Activated naive CD8-positive, alpha-beta T cell (primary cell): ENCODE data around the gene S100A2.

Experiments used
- H3K27ac Mint-ChIP-seq: one replicate; pipeline ENCODE4 v1.8.0; 2021; ENCODE audit warnings: mixed read lengths
- H3K27me3 Mint-ChIP-seq: one replicate; pipeline ENCODE4 v1.8.0; 2021; ENCODE audit warnings: mixed read lengths
- H3K36me3 Mint-ChIP-seq: one replicate; pipeline ENCODE4 v1.8.0; 2021; ENCODE audit warnings: mixed read lengths
- H3K4me1 Mint-ChIP-seq: one replicate; pipeline ENCODE4 v1.8.0; 2021; ENCODE audit warnings: low read depth, mixed read lengths
- H3K4me3 Mint-ChIP-seq: one replicate; pipeline ENCODE4 v1.8.0; 2021; ENCODE audit warnings: mild to moderate bottlenecking, mixed read lengths
- H3K9me3 Mint-ChIP-seq: one replicate; pipeline ENCODE4 v1.8.0; 2021; ENCODE audit warnings: low read depth, mixed read lengths

Gene S100A2

GRCh38 chr1:153561466-153561985, 4.1 kb downstream of the S100A2 start:
- no peak overlapping the region for H3K4me3 Mint-ChIP-seq
- H3K27me3 Mint-ChIP-seq = no peaks in the 10 kb centered on the region
- H3K36me3 Mint-ChIP-seq = no peaks in the 10 kb centered on the region
- H3K27ac Mint-ChIP-seq = no peak overlapping the region
- peaks cover 10% of the 10 kb centered on the region for H3K4me1 Mint-ChIP-seq
- no peaks in the 10 kb centered on the region for H3K9me3 Mint-ChIP-seq

GRCh38 chr1:153560771-153561465, 4.7 kb downstream of the S100A2 start:
- Mint-ChIP-seq H3K27me3 (no peaks in the 10 kb centered on the region), H3K4me1 (peaks cover 5% of the 10 kb centered on the region), H3K36me3 (no peaks in the 10 kb centered on the region), H3K9me3 (no peaks in the 10 kb centered on the region), H3K4me3 (no peak overlapping the region), H3K27ac (no peak overlapping the region)

DNA sequence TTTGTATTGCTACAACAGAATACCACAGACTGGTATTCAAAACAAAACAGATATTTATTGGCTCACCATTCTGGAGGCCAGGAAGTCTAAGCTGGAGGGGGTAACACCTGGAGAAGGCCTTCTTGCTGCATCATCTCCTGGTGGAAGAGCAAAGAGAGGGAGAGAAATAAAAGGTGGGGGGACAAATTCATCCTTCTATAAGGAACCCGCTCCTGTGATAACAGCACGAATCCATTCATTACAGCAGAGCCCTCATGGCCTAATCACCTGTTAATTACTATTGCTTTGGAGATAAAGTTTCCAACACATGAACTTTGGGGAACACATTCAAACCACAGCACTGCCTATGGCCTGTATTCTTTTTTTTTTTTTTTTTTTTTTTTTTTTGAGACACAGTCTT, 5.4 kb downstream of the S100A2 start:
- H3K4me1 Mint-ChIP-seq = peaks cover under 1% of the 10 kb centered on the region
- no peaks in the 10 kb centered on the region for H3K36me3 Mint-ChIP-seq
- no peaks in the 10 kb centered on the region for H3K27me3 Mint-ChIP-seq
- H3K4me3 Mint-ChIP-seq = no peak overlapping the region
- H3K27ac Mint-ChIP-seq = no peak overlapping the region
- H3K9me3 Mint-ChIP-seq = no peaks in the 10 kb centered on the region

GRCh38 chr1:153557877-153558276, 7.8 kb downstream of the S100A2 start:
- Mint-ChIP-seq H3K27ac (no peak overlapping the region), H3K36me3 (no peaks in the 10 kb centered on the region), H3K4me3 (no peak overlapping the region), H3K27me3 (no peaks in the 10 kb centered on the region), H3K4me1 (no peaks in the 10 kb centered on the region), H3K9me3 (no peaks in the 10 kb centered on the region)

GRCh38 chr1:153556348-153556747, 9.3 kb downstream of the S100A2 start:
- H3K4me3 Mint-ChIP-seq = no peak overlapping the region
- no peak overlapping the region for H3K27ac Mint-ChIP-seq
- no peaks in the 10 kb centered on the region for H3K36me3 Mint-ChIP-seq
- no peaks in the 10 kb centered on the region for H3K4me1 Mint-ChIP-seq
- no peaks in the 10 kb centered on the region for H3K9me3 Mint-ChIP-seq
- no peaks in the 10 kb centered on the region for H3K27me3 Mint-ChIP-seq

DNA sequence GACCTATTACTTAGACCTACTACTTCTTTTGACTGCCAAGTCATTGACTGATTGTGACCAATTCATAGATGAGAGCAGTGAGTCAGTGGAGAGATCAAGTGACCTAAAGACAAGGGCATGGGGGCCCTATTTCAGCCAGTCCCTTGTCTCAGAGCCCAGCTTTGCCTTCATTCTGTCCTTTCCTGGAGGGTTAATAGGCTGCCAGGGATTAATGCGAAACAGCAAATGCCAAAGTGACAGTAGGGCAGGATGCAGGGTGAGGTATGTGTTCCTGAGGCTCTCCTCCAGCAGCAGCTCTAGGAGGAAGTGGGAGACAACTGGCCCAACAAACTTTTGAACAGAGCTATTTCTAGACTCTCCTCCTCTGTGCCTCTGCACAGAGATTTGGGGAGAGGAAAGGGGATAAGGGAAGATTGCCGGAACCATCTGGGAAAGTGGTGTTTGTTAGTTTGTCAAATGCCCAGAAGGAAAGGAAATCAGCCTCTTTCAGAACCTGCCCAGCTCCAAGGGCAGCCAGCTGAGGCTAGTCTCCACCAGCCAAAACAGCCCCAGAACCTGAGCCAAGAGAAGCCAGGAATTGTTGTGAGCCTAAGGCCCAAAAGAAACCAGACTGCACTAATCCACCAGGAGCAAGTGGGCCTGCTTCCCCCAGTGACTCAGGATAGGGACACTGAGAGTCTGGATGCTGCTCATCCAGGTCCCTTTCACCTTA, 11.7 kb downstream of the S100A2 start:
- Mint-ChIP-seq H3K4me3 (no peak overlapping the region), H3K4me1 (no peaks in the 10 kb centered on the region), H3K9me3 (no peaks in the 10 kb centered on the region), H3K36me3 (no peaks in the 10 kb centered on the region), H3K27me3 (no peaks in the 10 kb centered on the region), H3K27ac (no peak overlapping the region)

- Mint-ChIP-seq H3K36me3 (no peaks in the 10 kb centered on the region), H3K4me1 (peaks cover 3% of the 10 kb centered on the region), H3K4me3 (no peak overlapping the region), H3K27ac (no peak overlapping the region), H3K27me3 (no peaks in the 10 kb centered on the region), H3K9me3 (no peaks in the 10 kb centered on the region)
Observed at GRCh38 chr1:153553096-153553495, 12.5 kb downstream of the S100A2 start.

DNA sequence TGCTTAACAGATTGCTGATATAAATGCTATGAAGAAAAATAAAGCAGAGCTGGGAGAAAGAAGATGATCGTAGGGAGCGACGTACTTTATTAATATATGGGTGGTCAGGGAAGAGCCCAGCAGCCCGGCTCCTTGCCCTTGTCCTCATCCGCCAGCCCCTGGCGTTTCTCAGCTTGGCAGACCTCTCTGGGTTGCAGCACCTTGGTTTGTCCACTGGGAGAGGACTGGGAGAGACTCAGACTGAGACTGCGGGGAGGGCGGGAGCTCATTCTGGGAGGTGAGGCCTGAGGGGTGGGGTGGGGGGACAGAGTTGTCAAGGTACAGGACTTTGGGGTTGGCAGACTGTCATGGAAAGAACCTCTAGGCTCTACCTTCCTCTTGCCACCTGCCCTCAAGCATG, 13.3 kb downstream of the S100A2 start:
- H3K4me3 Mint-ChIP-seq = no peak overlapping the region
- no peak overlapping the region for H3K27ac Mint-ChIP-seq
- H3K27me3 Mint-ChIP-seq = no peaks in the 10 kb centered on the region
- H3K9me3 Mint-ChIP-seq = no peaks in the 10 kb centered on the region
- H3K36me3 Mint-ChIP-seq = no peaks in the 10 kb centered on the region
- peaks cover 3% of the 10 kb centered on the region for H3K4me1 Mint-ChIP-seq

- H3K4me1 Mint-ChIP-seq = peaks cover 11% of the 10 kb centered on the region
- H3K9me3 Mint-ChIP-seq = no peaks in the 10 kb centered on the region
- H3K27me3 Mint-ChIP-seq = no peaks in the 10 kb centered on the region
- H3K27ac Mint-ChIP-seq = no peak overlapping the region
- H3K36me3 Mint-ChIP-seq = no peaks in the 10 kb centered on the region
- H3K4me3 Mint-ChIP-seq = no peak overlapping the region
Observed at GRCh38 chr1:153550827-153551500, 14.7 kb downstream of the S100A2 start.

- H3K4me3 Mint-ChIP-seq = no peak overlapping the region
- no peak overlapping the region for H3K27ac Mint-ChIP-seq
- no peaks in the 10 kb centered on the region for H3K9me3 Mint-ChIP-seq
- no peaks in the 10 kb centered on the region for H3K36me3 Mint-ChIP-seq
- no peaks in the 10 kb centered on the region for H3K27me3 Mint-ChIP-seq
- peaks cover 17% of the 10 kb centered on the region for H3K4me1 Mint-ChIP-seq
Observed at GRCh38 chr1:153550398-153550758, 15.3 kb downstream of the S100A2 start.

DNA sequence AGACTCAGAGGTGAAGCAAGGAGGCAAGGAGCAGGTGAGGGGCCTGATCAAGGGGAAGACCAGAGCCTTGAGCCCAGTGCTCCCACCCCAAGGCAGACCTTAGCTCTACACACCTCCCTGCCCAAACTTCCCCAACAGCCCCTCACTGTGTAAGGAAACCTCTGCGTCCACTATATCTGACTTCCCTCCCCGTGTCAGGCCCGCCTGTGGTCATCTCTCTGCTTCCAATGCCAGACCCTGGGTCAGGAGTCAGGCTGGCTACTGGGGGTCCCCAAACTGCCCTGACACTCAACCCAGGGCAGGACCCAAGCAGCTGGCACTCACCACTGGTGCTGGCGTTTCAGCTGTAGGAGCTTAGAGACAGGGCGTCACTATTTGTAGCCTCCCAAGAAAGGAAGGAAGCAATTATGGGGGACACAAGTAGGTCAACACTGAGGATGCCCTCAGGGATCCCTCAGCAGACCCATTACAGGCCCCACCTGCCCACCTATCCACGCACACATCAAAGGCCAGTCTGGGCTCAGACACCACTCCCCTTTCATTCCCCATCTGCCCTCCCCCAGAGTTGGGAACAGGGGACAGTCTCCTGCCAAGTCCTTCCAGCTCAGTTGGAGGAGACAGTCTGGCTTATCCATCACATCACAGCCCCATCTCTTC, 15.8 kb downstream of the S100A2 start:
- no peak overlapping the region for H3K27ac Mint-ChIP-seq
- H3K4me1 Mint-ChIP-seq = peaks cover 22% of the 10 kb centered on the region
- H3K36me3 Mint-ChIP-seq = no peaks in the 10 kb centered on the region
- no peaks in the 10 kb centered on the region for H3K27me3 Mint-ChIP-seq
- no peak overlapping the region for H3K4me3 Mint-ChIP-seq
- H3K9me3 Mint-ChIP-seq = no peaks in the 10 kb centered on the region

- no peaks in the 10 kb centered on the region for H3K27me3 Mint-ChIP-seq
- H3K4me3 Mint-ChIP-seq = no peak within 1 kb of the TSS
- no peaks in the 10 kb centered on the region for H3K36me3 Mint-ChIP-seq
- no peaks in the 10 kb centered on the region for H3K9me3 Mint-ChIP-seq
- H3K27ac Mint-ChIP-seq = no peak within 1 kb of the TSS
- peaks cover 30% of the 10 kb centered on the region for H3K4me1 Mint-ChIP-seq
Observed at GRCh38 chr1:153548722-153549688, 16.6 kb downstream of the S100A2 start, which contains the start of gene S100A3. Gene S100A3, minus strand, starts transcription at chr1:153549258. Its CDS starts 773 bp downstream, at chr1:153548485.

DNA sequence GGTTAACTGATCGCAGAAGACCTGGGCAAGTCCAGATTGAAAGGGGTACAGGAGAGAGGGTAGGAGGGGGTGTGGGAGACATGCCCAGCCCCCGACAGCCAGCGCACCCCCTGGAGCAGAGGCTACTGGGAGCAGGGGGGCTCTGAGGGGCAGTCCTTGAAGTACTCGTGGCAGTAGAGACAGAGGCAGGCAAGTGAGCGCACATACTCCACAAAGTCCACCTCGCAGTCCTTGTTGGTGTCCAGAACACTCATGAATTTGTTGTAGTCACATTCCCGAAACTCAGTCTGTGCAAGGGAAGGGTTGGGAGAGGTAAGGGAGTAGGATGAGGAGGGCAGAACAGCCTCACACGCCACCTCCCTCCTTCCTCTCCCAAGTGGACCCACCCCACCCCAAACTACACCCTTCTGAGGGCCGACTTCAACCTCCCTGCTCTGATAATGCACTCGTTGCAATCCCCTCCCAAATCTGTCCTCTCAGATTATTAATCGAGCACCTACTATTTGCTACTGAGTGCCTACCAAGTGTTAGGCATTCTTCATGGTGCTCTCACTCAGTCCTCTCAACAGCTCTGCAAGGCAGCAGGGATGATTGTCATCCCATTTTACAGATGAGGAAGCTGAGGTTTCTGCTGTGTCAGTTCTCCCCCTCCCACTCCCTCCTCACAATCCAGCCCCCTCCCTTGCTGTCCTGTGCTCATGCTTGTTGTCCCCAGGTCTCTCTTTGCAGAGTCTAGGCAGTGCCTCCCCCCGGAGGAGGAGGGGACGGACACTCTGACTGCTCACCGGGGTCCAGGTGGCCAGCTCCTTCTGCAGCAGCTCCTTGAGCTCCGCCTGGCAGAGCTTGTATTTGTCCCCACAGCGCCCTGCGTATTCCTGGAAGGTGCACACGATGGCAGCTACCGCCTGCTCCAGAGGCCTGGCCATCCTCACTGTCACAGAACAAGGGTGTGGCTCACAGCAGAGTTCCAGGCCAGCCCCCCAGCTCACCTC, 17.8 kb downstream of the S100A2 start:
- peaks cover 42% of the 10 kb centered on the region for H3K4me1 Mint-ChIP-seq
- peak overlapping the region; percentile 41 for H3K27ac Mint-ChIP-seq
- no peak overlapping the region for H3K4me3 Mint-ChIP-seq
- H3K36me3 Mint-ChIP-seq = no peaks in the 10 kb centered on the region
- no peaks in the 10 kb centered on the region for H3K9me3 Mint-ChIP-seq
- no peaks in the 10 kb centered on the region for H3K27me3 Mint-ChIP-seq
